HepG2 (cell line): ENCODE data around the gene EOLA2. TPM values are rescaled to one million over a fixed set of nuclear protein-coding genes. Genes with fewer than 3 reads are reported as not detected.

Source experiments
- ATAC-seq: fragments of 200-7000 bp; cut with Tn5 transposase; 3 replicates; pipeline ENCODE4 v1.9.1; 2020; ENCODE audit warnings: mild to moderate bottlenecking, moderate library complexity
- BruUV-seq: library from RNA; stranded (reverse); fragments of 400-500 nt; replicated peaks from 2 replicates; lab custom pipeline; 2021; lab: Mats Ljungman, UMichigan
- CTCF ChIA-PET: fragments of 300-600 bp; formaldehyde crosslinking; extraction: SDS; loops from one replicate; lab custom pipeline; 2021; ENCODE audit warnings: low total read pairs, inconsistent platforms, low intra/inter-chr PET ratio; lab: Yijun Ruan, JAX
- POLR2A ChIA-PET: fragments of 350-600 bp; sonication (Branson Sonifier 250); formaldehyde crosslinking; loops from one replicate; lab custom pipeline; 2020; ENCODE audit warnings: antibody characterized with exemption, inconsistent platforms; lab: Yijun Ruan, JAX
- DNase-seq: peaks from one replicate; pipeline ENCODE4 v3.0.0-alpha.2; 2015; ENCODE audit warnings: low spot score
- FAIRE-seq: peaks from 3 replicates; lab custom pipeline; 2011; peaks lifted over from hg19 to GRCh38; lab: Jason Lieb, UNC
- H2AFZ ChIP-seq: one replicate; pipeline ENCODE4 v1.6.1; 2011; ENCODE audit warnings: low read length, inconsistent platforms
- H3K27ac ChIP-seq: fragments of 300-600 bp; 3 replicates; pipeline ENCODE4 v1.8.0; 2011; ENCODE audit warnings: mixed run types, mild to moderate bottlenecking, mixed read lengths, low read length, inconsistent platforms; ENCODE audit not compliant: insufficient read depth; ENCODE audit errors: extremely low read length
- H3K27me3 ChIP-seq, 2 experiments: fragments of 200-600 bp in 1 of 2; 2 replicates in 1 of 2; 3 replicates in 1 of 2; pipeline versions ENCODE4 v1.6.0 to v1.8.0; 2011; ENCODE audit warnings: low read length in 2 of 2, mild to moderate bottlenecking in 2 of 2, moderate library complexity in 2 of 2, inconsistent platforms in 1 of 2; ENCODE audit not compliant: insufficient read depth in 2 of 2, control insufficient read depth in 1 of 2
- H3K36me3 ChIP-seq, 2 experiments: fragments of 200-600 bp in 1 of 2; replicated peaks in 1 of 2; 2 replicates in 1 of 2; 3 replicates in 1 of 2; pipeline versions ENCODE4 v1.5.1 to v1.8.0; 2011; ENCODE audit warnings: low read length in 2 of 2, inconsistent platforms in 1 of 2; ENCODE audit not compliant: insufficient read depth in 2 of 2, control insufficient read depth in 1 of 2
- H3K4me1 ChIP-seq: 2 replicates; pipeline ENCODE4 v1.5.1; 2012; ENCODE audit warnings: low read length, inconsistent platforms; ENCODE audit not compliant: insufficient read depth
- H3K4me2 ChIP-seq: 2 replicates; pipeline ENCODE4 v1.6.0; 2011; ENCODE audit warnings: low read depth, low read length, inconsistent platforms
- H3K4me3 ChIP-seq, 3 experiments: fragments of 200-600 bp in 1 of 3; sonication (generic), shearing (Covaris generic) in 1 of 3; replicated peaks in 1 of 3; 2 replicates each; pipeline ENCODE4 v1.5.1; 2011 to 2016; ENCODE audit warnings: low read length in 3 of 3, inconsistent platforms in 2 of 3, low read depth in 2 of 3, mild to moderate bottlenecking in 2 of 3, control low read depth in 1 of 3, mixed read lengths in 1 of 3; ENCODE audit not compliant: insufficient read depth in 1 of 3
- H3K79me2 ChIP-seq: one replicate; pipeline ENCODE4 v1.6.1; 2011; ENCODE audit warnings: low read length, inconsistent platforms; ENCODE audit not compliant: insufficient read depth
- H3K9ac ChIP-seq: 2 replicates; pipeline ENCODE4 v1.6.0; 2011; ENCODE audit warnings: mild to moderate bottlenecking, low read depth, low read length, inconsistent platforms; ENCODE audit not compliant: insufficient read depth
- H3K9me3 ChIP-seq: 2 replicates; pipeline ENCODE4 v1.5.1; 2012; ENCODE audit warnings: mild to moderate bottlenecking, low read length
- H4K20me1 ChIP-seq: 2 replicates; pipeline ENCODE4 v1.6.0; 2011; ENCODE audit warnings: inconsistent platforms, mild to moderate bottlenecking, low read length, moderate library complexity; ENCODE audit not compliant: insufficient read depth
- DPF2 ChIP-seq: sonication (generic); formaldehyde crosslinking; IDR thresholded peaks from 2 replicates; pipeline ENCODE4 v1.4.0; 2020; ENCODE audit warnings: mild to moderate bottlenecking, low read depth, missing genetic modification reagents, borderline replicate concordance
- ELF4 ChIP-seq: sonication (generic); formaldehyde crosslinking; IDR thresholded peaks from 2 replicates; pipeline ENCODE4 v1.5.0; 2020; ENCODE audit warnings: missing genetic modification reagents, mild to moderate bottlenecking, moderate library complexity, borderline replicate concordance
- FOSL1 ChIP-seq: sonication (generic); formaldehyde crosslinking; IDR thresholded peaks from 2 replicates; pipeline ENCODE4 v1.9.0; 2021; ENCODE audit warnings: missing genetic modification reagents, borderline replicate concordance
- NFIB ChIP-seq: sonication (generic); formaldehyde crosslinking; IDR thresholded peaks from 2 replicates; pipeline ENCODE4 v1.9.0; 2021; ENCODE audit warnings: missing genetic modification reagents, mild to moderate bottlenecking, borderline replicate concordance
- PCBP2 ChIP-seq: fragments of 200-400 bp; formaldehyde crosslinking; optimal IDR thresholded peaks from 2 replicates; pipeline ENCODE3; 2018; ENCODE audit warnings: low read length, low read depth; ENCODE audit not compliant: poor library complexity, severe bottlenecking
- POLR2AphosphoS5 ChIP-seq: IDR thresholded peaks from 2 replicates; pipeline ENCODE4 v1.6.1; 2012; ENCODE audit warnings: low read depth, low read length
- RORA ChIP-seq: sonication (generic); formaldehyde crosslinking; IDR thresholded peaks from 2 replicates; pipeline ENCODE4 v1.5.0; 2020; ENCODE audit warnings: mild to moderate bottlenecking, missing genetic modification reagents, moderate library complexity
- TERF1 ChIP-seq: sonication (generic); formaldehyde crosslinking; IDR thresholded peaks from 2 replicates; pipeline ENCODE4 v1.8.0; 2022; ENCODE audit warnings: mild to moderate bottlenecking, missing genetic modification reagents, moderate library complexity
- YEATS2 ChIP-seq: sonication (generic); formaldehyde crosslinking; IDR thresholded peaks from 2 replicates; pipeline ENCODE4 v1.4.0; 2020; ENCODE audit warnings: missing genetic modification reagents, borderline replicate concordance
- ZBTB39 ChIP-seq: sonication (generic); formaldehyde crosslinking; IDR thresholded peaks from 2 replicates; pipeline ENCODE4 v1.5.0; 2020; ENCODE audit warnings: missing genetic modification reagents
- ZNF354B ChIP-seq: sonication (generic); formaldehyde crosslinking; IDR thresholded peaks from 2 replicates; pipeline ENCODE4 v1.8.0; 2022; ENCODE audit warnings: mild to moderate bottlenecking, missing genetic modification reagents
- ZNF451 ChIP-seq: sonication (generic); formaldehyde crosslinking; IDR thresholded peaks from 2 replicates; pipeline ENCODE4 v1.5.0; 2020; ENCODE audit warnings: mild to moderate bottlenecking, missing genetic modification reagents
- WGBS: methylation state at CpG from one replicate; pipeline ENCODE4 v1.1.6; 2017; ENCODE audit warnings: low lambda C conversion rate; 5-methylcytosine and 5-hydroxymethylcytosine counted together
- in situ Hi-C: cut with HindIII; loops from 2 replicates; pipeline ENCODE4 v1.10.0; 2017; ENCODE audit warnings: low pct_unique_long_range_greater_than_20kb; ENCODE audit not compliant: extremely low pct_ligation_motif_present
- intact Hi-C: fragments of 100-400 bp; cut with micrococcal nuclease; formaldehyde crosslinking; loops from one replicate; pipeline ENCODE4 v1.10.0; 2022; ENCODE audit not compliant: unreplicated experiment
- polyA plus RNA-seq, 8 experiments: library from polyadenylated mRNA; depleted of rRNA in 3 of 8; stranded (reverse) in 7 of 8; unstranded in 1 of 8; fragments of >200 nt; fragmentation: Illumina TruSeq in 4 of 8; extraction: Trizol in 4 of 8; gene quantifications; 2 replicates each; pipeline versions ENCODE4 v1.2.1 to v1.2.3, GENCODE V29; 2011 to 2016; ENCODE audit warnings: low read depth in 4 of 8, missing spikeins in 1 of 8, mixed read lengths in 1 of 8; ENCODE audit not compliant: insufficient read depth in 1 of 8
- total RNA-seq, 5 experiments: library from RNA; depleted of rRNA; stranded (reverse); fragments of >200 nt; fragmentation: Illumina TruSeq; extraction: Trizol; gene quantifications; 2 replicates each; pipeline ENCODE4 v1.2.3, GENCODE V29; 2016; ENCODE audit warnings: low read depth in 1 of 5

EOLA2 gene
- total and polyA plus RNA-seq, 2 of the 13 experiments (the other 11 are each of a cell fraction or from before 2014, with no cell fraction given) = 20.4 to 22.0 TPM

GRCh38 chrX:149979126-149979644 is 40.9 kb upstream of the EOLA2 start:
- no peak overlapping the region for H3K4me2 ChIP-seq
- no peak for ATAC-seq
- no peak for FAIRE-seq
- POLR2A ChIA-PET = no interaction called here
- BruUV-seq = no TSS peak
- no peaks in the 10 kb centered on the region for H3K36me3 ChIP-seq
- in situ Hi-C loops (no loop called here), intact Hi-C loops (no loop called here)
- no peaks in the 10 kb centered on the region for H3K27me3 ChIP-seq
- CTCF ChIA-PET = no interaction called here
- no peaks in the 10 kb centered on the region for H3K9me3 ChIP-seq
- H3K4me1 ChIP-seq = no peaks in the 10 kb centered on the region
- TF ChIP-seq ELF4 (CRISPR knock-in tag) (no peak), FOSL1 (CRISPR knock-in tag) (no peak), POLR2AphosphoS5 (no peak), RORA (CRISPR knock-in tag) (no peak), DPF2 (CRISPR knock-in tag) (no peak), PCBP2 (no peak), TERF1 (CRISPR knock-in tag) (no peak), ZBTB39 (CRISPR knock-in tag) (no peak), NFIB (no peak), ZNF354B (CRISPR knock-in tag) (no peak), YEATS2 (CRISPR knock-in tag) (no peak), ZNF451 (CRISPR knock-in tag) (no peak)
- 94% methylated on average over 2 of the region's 3 CpGs for WGBS
- DNase-seq = no peak
- no peaks in the 10 kb centered on the region for H4K20me1 ChIP-seq
- H2AFZ ChIP-seq = no peak overlapping the region
- H3K27ac ChIP-seq = no peak overlapping the region
- H3K79me2 ChIP-seq = no peaks in the 10 kb centered on the region
- H3K9ac ChIP-seq = no peak overlapping the region
- H3K4me3 ChIP-seq = no peak overlapping the region
